ENCODE measurements around the gene PSPH. TPM values are rescaled to one million over a fixed set of nuclear protein-coding genes. Genes with fewer than 3 reads are reported as not detected.

Gene PSPH
- total RNA-seq, 2 donors from 2014 or later = 8.0 to 11.6 TPM

DNA sequence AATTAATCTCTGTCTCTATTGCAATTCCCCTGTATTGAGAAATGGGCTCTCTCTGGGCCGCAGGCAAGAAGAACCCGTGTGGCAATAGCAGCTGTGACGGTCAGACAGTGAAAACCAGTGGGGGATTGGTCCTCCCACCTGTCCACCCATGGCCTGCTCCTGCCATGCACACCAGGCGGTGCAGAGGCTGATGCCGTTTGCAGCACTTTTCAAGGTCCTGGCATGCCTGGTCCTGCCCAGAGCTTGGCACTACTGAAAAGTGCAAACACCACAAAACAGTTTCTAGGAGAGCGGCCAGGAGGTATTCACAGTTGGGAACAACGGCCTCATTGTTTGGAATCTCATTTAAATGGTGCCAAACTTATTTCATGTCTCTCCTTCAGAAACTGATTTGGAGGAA lies 41.5 kb downstream of the PSPH start:
- TF ChIP-seq, protein P1, sequence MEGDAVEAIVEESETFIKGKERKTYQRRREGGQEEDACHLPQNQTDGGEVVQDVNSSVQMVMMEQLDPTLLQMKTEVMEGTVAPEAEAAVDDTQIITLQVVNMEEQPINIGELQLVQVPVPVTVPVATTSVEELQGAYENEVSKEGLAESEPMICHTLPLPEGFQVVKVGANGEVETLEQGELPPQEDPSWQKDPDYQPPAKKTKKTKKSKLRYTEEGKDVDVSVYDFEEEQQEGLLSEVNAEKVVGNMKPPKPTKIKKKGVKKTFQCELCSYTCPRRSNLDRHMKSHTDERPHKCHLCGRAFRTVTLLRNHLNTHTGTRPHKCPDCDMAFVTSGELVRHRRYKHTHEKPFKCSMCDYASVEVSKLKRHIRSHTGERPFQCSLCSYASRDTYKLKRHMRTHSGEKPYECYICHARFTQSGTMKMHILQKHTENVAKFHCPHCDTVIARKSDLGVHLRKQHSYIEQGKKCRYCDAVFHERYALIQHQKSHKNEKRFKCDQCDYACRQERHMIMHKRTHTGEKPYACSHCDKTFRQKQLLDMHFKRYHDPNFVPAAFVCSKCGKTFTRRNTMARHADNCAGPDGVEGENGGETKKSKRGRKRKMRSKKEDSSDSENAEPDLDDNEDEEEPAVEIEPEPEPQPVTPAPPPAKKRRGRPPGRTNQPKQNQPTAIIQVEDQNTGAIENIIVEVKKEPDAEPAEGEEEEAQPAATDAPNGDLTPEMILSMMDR (IDR thresholded peaks at IDR 0.05) = no peak
- Histone ChIP-seq H3K4me3 (no peak overlapping the region), H3K36me3 (no peaks in the 10 kb centered on the region), H3K27me3 (no peaks in the 10 kb centered on the region), H3K27ac (no peak overlapping the region), H3K9me3 (no peaks in the 10 kb centered on the region), H3K4me1 (no peaks in the 10 kb centered on the region)
- no peak for DNase-seq (ENCODE audit: low spot score)

DNA sequence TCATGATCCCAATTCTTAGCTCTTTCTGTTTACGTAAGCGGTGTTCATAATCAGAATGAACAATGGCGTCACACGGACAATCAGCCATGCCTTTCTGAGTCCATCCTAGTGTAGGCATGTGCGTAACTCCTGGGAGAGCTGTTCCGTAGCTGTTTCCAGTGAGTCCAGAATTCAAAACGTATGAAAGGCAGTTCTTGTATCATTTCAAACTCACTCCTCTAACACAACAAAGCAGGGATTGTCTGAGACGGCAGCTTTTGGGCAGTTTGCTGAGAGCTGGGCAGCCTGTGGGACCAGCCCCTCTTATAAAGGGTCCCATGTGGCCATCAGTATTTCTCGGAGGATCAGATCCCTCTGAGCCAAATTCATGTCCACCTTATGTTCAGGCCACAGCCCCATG lies 43.4 kb downstream of the PSPH start:
- no peaks in the 10 kb centered on the region for H3K36me3 ChIP-seq
- no peaks in the 10 kb centered on the region for H3K4me1 ChIP-seq
- H3K9me3 ChIP-seq = no peaks in the 10 kb centered on the region
- no peak overlapping the region for H3K4me3 ChIP-seq
- no peak overlapping the region for H3K27ac ChIP-seq
- no peaks in the 10 kb centered on the region for H3K27me3 ChIP-seq
- DNase-seq (ENCODE audit: low spot score) = no peak
- TF ChIP-seq, protein P1 (IDR thresholded peaks at IDR 0.05) = no peak

DNA sequence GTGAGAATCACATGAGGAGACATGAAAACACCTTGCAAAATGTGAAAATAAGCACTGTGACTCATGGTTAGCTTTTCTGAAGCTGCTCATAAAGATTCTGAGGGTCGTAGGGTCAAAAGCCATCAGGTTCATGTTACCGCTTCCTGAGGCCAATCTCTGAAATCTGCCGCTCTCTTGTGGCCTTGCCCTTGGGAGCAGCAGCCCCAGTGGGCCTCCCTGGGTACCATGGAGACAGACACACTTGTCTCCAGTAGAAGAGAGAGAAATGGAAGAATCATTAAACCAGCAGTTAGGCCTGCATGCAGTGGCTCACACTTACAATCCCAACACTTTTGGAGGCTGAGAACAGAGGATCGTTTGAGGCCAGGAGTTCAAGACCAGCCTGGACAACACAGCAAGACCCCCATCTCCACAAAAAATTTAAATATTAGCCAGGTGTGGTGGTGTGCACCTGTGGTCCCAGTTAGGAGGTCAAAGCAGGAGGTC lies 44.0 kb downstream of the PSPH start:
- no peak for DNase-seq (ENCODE audit: low spot score)
- H3K27me3 ChIP-seq = no peaks in the 10 kb centered on the region
- no peaks in the 10 kb centered on the region for H3K36me3 ChIP-seq
- H3K27ac ChIP-seq = no peak overlapping the region
- H3K9me3 ChIP-seq = no peaks in the 10 kb centered on the region
- no peak overlapping the region for H3K4me3 ChIP-seq
- no peaks in the 10 kb centered on the region for H3K4me1 ChIP-seq
- TF ChIP-seq, protein P1 (IDR thresholded peaks at IDR 0.05) = no peak

DNA sequence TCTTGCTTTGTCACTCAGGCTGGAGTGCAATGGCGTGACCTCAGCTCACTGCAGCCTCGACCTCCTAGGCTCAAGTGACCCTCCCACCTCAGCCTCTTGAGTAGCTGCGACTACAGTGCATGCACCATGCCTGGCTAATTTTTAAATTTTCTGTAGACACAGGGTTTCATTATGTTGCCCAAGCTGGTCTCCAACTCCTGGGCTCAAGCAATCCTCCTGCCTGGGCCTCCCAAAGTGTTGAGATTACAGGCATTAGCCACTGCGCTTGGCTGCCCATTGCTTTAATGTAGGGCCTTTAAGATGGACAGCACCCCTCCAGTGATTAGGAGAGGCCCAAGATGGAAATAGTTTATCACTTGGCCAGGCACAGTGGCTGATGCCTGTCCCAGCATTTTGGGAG lies 47.5 kb downstream of the PSPH start:
- DNase-seq (ENCODE audit: low spot score) = no peak
- no peaks in the 10 kb centered on the region for H3K9me3 ChIP-seq
- H3K4me1 ChIP-seq = no peaks in the 10 kb centered on the region
- no peak overlapping the region for H3K27ac ChIP-seq
- TF ChIP-seq, protein P1 (IDR thresholded peaks at IDR 0.05) = no peak
- H3K4me3 ChIP-seq = no peak overlapping the region
- H3K27me3 ChIP-seq = no peaks in the 10 kb centered on the region
- H3K36me3 ChIP-seq = peaks cover 14% of the 10 kb centered on the region

DNA sequence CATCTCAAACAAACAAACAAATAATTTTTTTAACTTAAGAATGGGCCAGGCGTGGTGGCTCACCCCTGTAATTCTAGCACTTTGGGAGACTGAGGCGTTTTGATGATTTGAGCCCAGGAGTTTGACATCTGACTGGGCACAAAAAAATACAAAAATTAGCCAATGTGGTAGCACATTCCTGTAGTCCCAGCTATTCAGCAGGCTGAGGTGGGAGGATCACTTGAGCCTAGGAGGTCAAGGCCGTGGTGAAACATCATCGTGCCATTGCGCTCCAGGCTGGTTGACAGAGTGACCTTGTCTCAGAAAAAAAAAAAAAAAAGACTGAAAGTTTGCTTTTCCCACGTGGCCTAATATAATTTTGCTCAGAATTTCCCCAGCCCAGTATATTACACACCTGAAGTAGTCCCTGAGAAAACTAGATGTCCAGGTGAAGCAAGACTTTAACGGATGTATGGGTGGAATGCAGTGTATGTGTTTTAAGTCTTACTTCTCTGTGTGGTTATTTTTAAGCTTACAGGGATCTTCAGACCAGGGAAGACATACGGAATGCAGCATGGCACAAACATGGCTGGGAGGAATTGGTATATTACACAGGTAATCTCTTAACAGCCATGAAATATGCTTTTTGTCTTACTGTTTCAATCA lies 54.3 kb downstream of the PSPH start:
- Histone ChIP-seq H3K36me3 (peaks cover 64% of the 10 kb centered on the region), H3K27me3 (no peaks in the 10 kb centered on the region), H3K27ac (no peak overlapping the region), H3K4me1 (no peaks in the 10 kb centered on the region), H3K9me3 (no peaks in the 10 kb centered on the region), H3K4me3 (no peak overlapping the region)
- TF ChIP-seq, protein P1 (IDR thresholded peaks at IDR 0.05) = no peak
- DNase-seq (ENCODE audit: low spot score) = no peak

DNA sequence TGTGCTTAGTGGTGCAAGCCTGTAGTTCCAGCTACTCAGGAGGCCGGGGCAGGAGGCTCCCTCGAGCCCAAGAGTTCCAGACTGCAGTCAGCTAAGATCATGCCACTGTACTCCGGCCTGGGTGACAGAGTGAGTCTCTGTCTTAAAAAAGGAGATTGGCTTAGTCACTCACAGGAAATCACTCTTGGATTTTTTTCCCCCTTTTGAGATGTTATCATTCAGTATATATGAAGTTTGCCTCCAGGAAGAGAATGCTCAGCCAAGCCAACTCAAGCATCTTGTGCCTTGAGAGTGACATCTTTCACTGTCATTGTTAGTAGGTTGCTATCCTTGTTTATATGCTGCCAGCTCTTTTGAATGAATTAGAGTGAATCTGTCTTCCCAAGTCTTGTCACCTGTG lies 58.9 kb downstream of the PSPH start:
- H3K27ac ChIP-seq = no peak overlapping the region
- no peak for DNase-seq (ENCODE audit: low spot score)
- H3K36me3 ChIP-seq = peaks cover 73% of the 10 kb centered on the region
- H3K9me3 ChIP-seq = no peaks in the 10 kb centered on the region
- H3K4me3 ChIP-seq = no peak overlapping the region
- TF ChIP-seq, protein P1 (IDR thresholded peaks at IDR 0.05) = no peak
- no peaks in the 10 kb centered on the region for H3K4me1 ChIP-seq
- no peaks in the 10 kb centered on the region for H3K27me3 ChIP-seq

All from right atrium auricular region (tissue), 2 donors.